HG02678 (cell line): Measurements from ENCODE around the gene KRTAP9-4.
"Not testable (repeated sequence)": the region's sequence is repeated elsewhere in the genome, so short reads cannot be mapped to it uniquely, and the experiment has no call there.

Experiments
- ATAC-seq: cut with Tn5 transposase; IDR thresholded peaks from one replicate; pipeline ENCODE4 v1.9.1; 2021; ENCODE audit warnings: mild to moderate bottlenecking, moderate library complexity; ENCODE audit not compliant: unreplicated experiment

The KRTAP9-4 gene

GRCh38 chr17:41263212-41263611 is 13.7 kb downstream of the KRTAP9-4 start:
- ATAC-seq, result no peak

- ATAC-seq, result no peak
These were observed 15.1 kb downstream of the KRTAP9-4 start for GRCh38 chr17:41264599-41264998.

GRCh38 chr17:41265078-41265477 is 15.6 kb downstream of the KRTAP9-4 start, which contains the start of gene KRTAP9-6:
TSS of gene KRTAP9-6 (plus strand) at chr17:41265378. CDS start at chr17:41265378, 0 bp downstream.
- no peak for ATAC-seq

GRCh38 chr17:41267711-41268110 is 18.2 kb downstream of the KRTAP9-4 start:
- no peak for ATAC-seq

- not testable (repeated sequence) for ATAC-seq
These were observed 21.8 kb downstream of the KRTAP9-4 start for GRCh38 chr17:41271323-41271722.

- no peak for ATAC-seq
These were observed 22.4 kb downstream of the KRTAP9-4 start for GRCh38 chr17:41271858-41272257.

- not testable (repeated sequence) for ATAC-seq
These were observed 26.2 kb downstream of the KRTAP9-4 start, which contains the start of gene KRTAP9-7 for GRCh38 chr17:41275648-41276190. TSS of gene KRTAP9-7 (plus strand) at chr17:41275698. CDS start at chr17:41275698, 0 bp downstream.

GRCh38 chr17:41278176-41278955 is 28.9 kb downstream of the KRTAP9-4 start:
- ATAC-seq, result no peak

GRCh38 chr17:41284043-41284442 is 34.6 kb downstream of the KRTAP9-4 start:
- no peak for ATAC-seq

- no peak for ATAC-seq
These were observed 35.1 kb downstream of the KRTAP9-4 start for GRCh38 chr17:41284546-41284945.

- ATAC-seq, result no peak
These were observed 37.6 kb downstream of the KRTAP9-4 start for GRCh38 chr17:41287050-41287449.

- ATAC-seq, result no peak
These were observed 44.5 kb downstream of the KRTAP9-4 start for GRCh38 chr17:41294016-41294415.

GRCh38 chr17:41296846-41297245 is 47.4 kb downstream of the KRTAP9-4 start:
- no peak for ATAC-seq

- ATAC-seq, result no peak
These were observed 49.1 kb downstream of the KRTAP9-4 start for GRCh38 chr17:41298458-41299135.
